Type B pancreatic cell (in vitro differentiated cells): ENCODE measurements around the gene CEP63. TPM values are rescaled to one million over a fixed set of nuclear protein-coding genes. Genes with fewer than 3 reads are reported as not detected.

Experiments
- DNase-seq: peaks from one replicate; pipeline ENCODE4 v3.0.0; 2021; ENCODE audit warnings: mixed read lengths; ENCODE audit not compliant: unreplicated experiment; ENCODE audit errors: extremely low spot score
- H3K27ac Mint-ChIP-seq: 2 replicates; pipeline ENCODE4 v1.8.0; 2021; ENCODE audit warnings: mild to moderate bottlenecking, mixed read lengths
- H3K27me3 Mint-ChIP-seq: 2 replicates; pipeline ENCODE4 v1.8.0; 2021; ENCODE audit warnings: mixed read lengths
- H3K36me3 Mint-ChIP-seq: 2 replicates; pipeline ENCODE4 v1.8.0; 2021; ENCODE audit warnings: mixed read lengths
- H3K4me1 Mint-ChIP-seq: one replicate; pipeline ENCODE4 v1.8.0; 2021; ENCODE audit warnings: mixed read lengths; ENCODE audit not compliant: unreplicated experiment
- H3K4me3 Mint-ChIP-seq: 2 replicates; pipeline ENCODE4 v1.8.0; 2021; ENCODE audit warnings: mild to moderate bottlenecking, mixed read lengths
- H3K9me3 Mint-ChIP-seq: 2 replicates; pipeline ENCODE4 v1.8.0; 2021; ENCODE audit warnings: mixed read lengths
- CTCF ChIP-seq: fragments of 200-600 bp; sonication (generic); conservative IDR thresholded peaks from 2 replicates; pipeline ENCODE4 v1.5.0; 2021; ENCODE audit warnings: antibody characterized with exemption, mild to moderate bottlenecking
- total RNA-seq: library from RNA; stranded (reverse); gene quantifications from 2 replicates; pipeline ENCODE4 v1.2.1, GENCODE V29; 2021; ENCODE audit warnings: low replicate concordance

CEP63 gene
- total RNA-seq, 1 donor from 2014 or later, result 22.8 TPM

- Mint-ChIP-seq H3K4me3 (no peak overlapping the region), H3K9me3 (no peaks in the 10 kb centered on the region), H3K36me3 (no peaks in the 10 kb centered on the region), H3K4me1 (peaks cover 12% of the 10 kb centered on the region), H3K27ac (no peak overlapping the region), H3K27me3 (peaks cover 4% of the 10 kb centered on the region)
- peak; percentile 44 for TF ChIP-seq CTCF
- no peak for DNase-seq
Measured at GRCh38 chr3:134453631-134454030, 32.2 kb upstream of the CEP63 start.

- DNase-seq, result no peak
- peaks cover 7% of the 10 kb centered on the region for H3K27me3 Mint-ChIP-seq
- peaks cover 23% of the 10 kb centered on the region for H3K4me1 Mint-ChIP-seq
- H3K27ac Mint-ChIP-seq, result peak overlapping the region; percentile 22
- no peaks in the 10 kb centered on the region for H3K36me3 Mint-ChIP-seq
- H3K4me3 Mint-ChIP-seq, result peak overlapping the region; percentile 40
- no peak for TF ChIP-seq CTCF
- no peaks in the 10 kb centered on the region for H3K9me3 Mint-ChIP-seq
Measured at GRCh38 chr3:134457376-134458074, 28.3 kb upstream of the CEP63 start.

- Mint-ChIP-seq H3K9me3 (no peaks in the 10 kb centered on the region), H3K4me3 (no peak overlapping the region), H3K27ac (no peak overlapping the region), H3K27me3 (peaks cover 8% of the 10 kb centered on the region), H3K36me3 (no peaks in the 10 kb centered on the region), H3K4me1 (peaks cover 33% of the 10 kb centered on the region)
- no peak for TF ChIP-seq CTCF
- DNase-seq, result no peak
Measured at GRCh38 chr3:134458406-134458945, 27.4 kb upstream of the CEP63 start.

- Mint-ChIP-seq H3K27me3 (peaks cover 4% of the 10 kb centered on the region), H3K27ac (no peak overlapping the region), H3K4me1 (peaks cover 43% of the 10 kb centered on the region), H3K36me3 (no peaks in the 10 kb centered on the region), H3K4me3 (no peak overlapping the region), H3K9me3 (no peaks in the 10 kb centered on the region)
- DNase-seq, result no peak
- TF ChIP-seq CTCF, result no peak
Measured at GRCh38 chr3:134459562-134459961, 26.3 kb upstream of the CEP63 start.

GRCh38 chr3:134460965-134461364 lies 24.9 kb upstream of the CEP63 start:
- no peaks in the 10 kb centered on the region for H3K9me3 Mint-ChIP-seq
- peaks cover 51% of the 10 kb centered on the region for H3K4me1 Mint-ChIP-seq
- no peak for DNase-seq
- H3K27ac Mint-ChIP-seq, result no peak overlapping the region
- peaks cover 4% of the 10 kb centered on the region for H3K27me3 Mint-ChIP-seq
- H3K36me3 Mint-ChIP-seq, result no peaks in the 10 kb centered on the region
- no peak for TF ChIP-seq CTCF
- no peak overlapping the region for H3K4me3 Mint-ChIP-seq
